ENCODE results near the gene ELF4.

GRCh38 chrX:130125091-130125874, 15.0 kb upstream of the ELF4 start:
- TF ChIP-seq PPARA (CRISPR knock-in tag; IDR thresholded peaks at IDR 0.05; ENCODE audit: borderline replicate concordance), result no peak
- TF ChIP-seq RARB (CRISPR knock-in tag; IDR thresholded peaks at IDR 0.05), result no peak
- TF ChIP-seq PATZ1 (CRISPR knock-in tag; IDR thresholded peaks at IDR 0.05; ENCODE audit: borderline replicate concordance), result no peak
- TF ChIP-seq ARNTL (CRISPR knock-in tag; IDR thresholded peaks at IDR 0.05; ENCODE audit: borderline replicate concordance, low read depth), result no peak
- TF ChIP-seq, protein P1, sequence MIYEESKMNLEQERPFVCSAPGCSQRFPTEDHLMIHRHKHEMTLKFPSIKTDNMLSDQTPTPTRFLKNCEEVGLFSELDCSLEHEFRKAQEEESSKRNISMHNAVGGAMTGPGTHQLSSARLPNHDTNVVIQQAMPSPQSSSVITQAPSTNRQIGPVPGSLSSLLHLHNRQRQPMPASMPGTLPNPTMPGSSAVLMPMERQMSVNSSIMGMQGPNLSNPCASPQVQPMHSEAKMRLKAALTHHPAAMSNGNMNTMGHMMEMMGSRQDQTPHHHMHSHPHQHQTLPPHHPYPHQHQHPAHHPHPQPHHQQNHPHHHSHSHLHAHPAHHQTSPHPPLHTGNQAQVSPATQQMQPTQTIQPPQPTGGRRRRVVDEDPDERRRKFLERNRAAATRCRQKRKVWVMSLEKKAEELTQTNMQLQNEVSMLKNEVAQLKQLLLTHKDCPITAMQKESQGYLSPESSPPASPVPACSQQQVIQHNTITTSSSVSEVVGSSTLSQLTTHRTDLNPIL (CRISPR knock-in tag; IDR thresholded peaks at IDR 0.05; ENCODE audit: low read depth), result no peak
- no peak for TF ChIP-seq ZC3H10 (CRISPR knock-in tag; IDR thresholded peaks at IDR 0.05)
- TF ChIP-seq SNAI2 (CRISPR knock-in tag; IDR thresholded peaks at IDR 0.05), result no peak
- TF ChIP-seq OSR1 (CRISPR knock-in tag; IDR thresholded peaks at IDR 0.05), result no peak
